ENCODE measurements around the gene CARMIL1. TPM values are rescaled to one million over a fixed set of nuclear protein-coding genes. Genes with fewer than 3 reads are reported as not detected.

Gene CARMIL1
- total RNA-seq, 1 donor from 2014 or later, result 11.8 TPM

- no peak overlapping the region for H3K27ac Mint-ChIP-seq
Measured at GRCh38 chr6:25637960-25638434, 358.8 kb downstream of the CARMIL1 start.

GRCh38 chr6:25639653-25640052, 360.5 kb downstream of the CARMIL1 start:
- Mint-ChIP-seq H3K27me3 (peaks cover 14% of the 10 kb centered on the region), H3K4me3 (no peak overlapping the region), H3K4me1 (ENCODE audit: unreplicated experiment) (peaks cover 6% of the 10 kb centered on the region), H3K27ac (no peak overlapping the region), H3K9me3 (no peaks in the 10 kb centered on the region), H3K36me3 (no peaks in the 10 kb centered on the region)
- no peak for TF ChIP-seq CTCF (conservative IDR thresholded peaks at IDR 0.05)
- DNase-seq (ENCODE audit: extremely low spot score, unreplicated experiment), result no peak

More at GRCh38 chr6:25637960-25638434, 358.8 kb downstream of the CARMIL1 start:
- TF ChIP-seq CTCF (conservative IDR thresholded peaks at IDR 0.05), result no peak
- peaks cover 6% of the 10 kb centered on the region for H3K4me1 Mint-ChIP-seq (ENCODE audit: unreplicated experiment)
- no peak for DNase-seq (ENCODE audit: extremely low spot score, unreplicated experiment)
- no peaks in the 10 kb centered on the region for H3K9me3 Mint-ChIP-seq
- no peak overlapping the region for H3K4me3 Mint-ChIP-seq
- H3K36me3 Mint-ChIP-seq, result no peaks in the 10 kb centered on the region
- H3K27me3 Mint-ChIP-seq, result peaks cover 13% of the 10 kb centered on the region

GRCh38 chr6:25640446-25640845, 361.3 kb downstream of the CARMIL1 start:
- Mint-ChIP-seq H3K4me3 (no peak overlapping the region), H3K27ac (no peak overlapping the region), H3K9me3 (no peaks in the 10 kb centered on the region), H3K36me3 (no peaks in the 10 kb centered on the region), H3K4me1 (ENCODE audit: unreplicated experiment) (peaks cover 6% of the 10 kb centered on the region), H3K27me3 (peaks cover 15% of the 10 kb centered on the region)
- TF ChIP-seq CTCF (conservative IDR thresholded peaks at IDR 0.05), result no peak
- DNase-seq (ENCODE audit: extremely low spot score, unreplicated experiment), result no peak

- H3K27me3 Mint-ChIP-seq, result peaks cover 18% of the 10 kb centered on the region
- H3K27ac Mint-ChIP-seq, result no peak overlapping the region
- H3K36me3 Mint-ChIP-seq, result no peaks in the 10 kb centered on the region
- no peak for DNase-seq (ENCODE audit: extremely low spot score, unreplicated experiment)
- H3K9me3 Mint-ChIP-seq, result no peaks in the 10 kb centered on the region
- no peak for TF ChIP-seq CTCF (conservative IDR thresholded peaks at IDR 0.05)
- H3K4me3 Mint-ChIP-seq, result no peak overlapping the region
- peaks cover 6% of the 10 kb centered on the region for H3K4me1 Mint-ChIP-seq (ENCODE audit: unreplicated experiment)
Measured at GRCh38 chr6:25640891-25641290, 361.7 kb downstream of the CARMIL1 start.

GRCh38 chr6:25641377-25641776, 362.2 kb downstream of the CARMIL1 start:
- Mint-ChIP-seq H3K36me3 (no peaks in the 10 kb centered on the region), H3K4me3 (no peak overlapping the region), H3K27me3 (peaks cover 20% of the 10 kb centered on the region), H3K4me1 (ENCODE audit: unreplicated experiment) (peaks cover 6% of the 10 kb centered on the region), H3K9me3 (no peaks in the 10 kb centered on the region), H3K27ac (no peak overlapping the region)
- no peak for DNase-seq (ENCODE audit: extremely low spot score, unreplicated experiment)
- TF ChIP-seq CTCF (conservative IDR thresholded peaks at IDR 0.05), result no peak

Measured in type B pancreatic cell (in vitro differentiated cells).